ENCODE results near the gene SSH2.

GRCh38 chr17:29846298-29846697 lies 83.7 kb downstream of the SSH2 start:
- TF ChIP-seq CTCF (IDR thresholded peaks at IDR 0.05; ENCODE audit: low read depth, low read length), result no peak
- TF ChIP-seq EZH2phosphoT487 (IDR thresholded peaks at IDR 0.05; ENCODE audit: low read depth), result no peak

All from OCI-LY3 (cell line).